ENCODE data around the gene SLC66A3.
"Not testable (repeated sequence)": the region's sequence is repeated elsewhere in the genome, so short reads cannot be mapped to it uniquely, and the experiment has no call there.

SLC66A3 gene

DNA sequence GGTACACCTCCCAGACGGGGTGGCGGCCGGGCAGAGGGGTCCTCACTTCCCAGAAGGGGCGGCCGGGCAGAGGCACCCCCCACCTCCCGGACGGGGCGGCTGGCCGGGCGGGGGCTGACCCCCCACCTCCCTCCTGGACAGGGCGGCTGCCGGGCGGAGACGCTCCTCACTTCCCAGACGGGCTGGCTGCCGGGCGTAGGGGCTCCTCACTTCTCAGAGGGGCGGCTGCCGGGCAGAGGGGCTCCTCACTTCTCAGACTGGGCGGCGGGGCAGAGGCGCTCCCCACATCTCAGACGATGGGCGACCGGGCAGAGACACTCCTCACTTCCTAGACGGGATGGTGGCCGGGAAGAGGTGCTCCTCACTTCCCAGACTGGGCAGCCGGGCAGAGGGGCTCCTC is 9.8 kb downstream of the SLC66A3 start:
- DNase-seq: not testable (repeated sequence)

- no peak for DNase-seq
These were observed 11.2 kb downstream of the SLC66A3 start for GRCh38 chr2:11166476-11166875.

- DNase-seq: no peak
These were observed 13.2 kb downstream of the SLC66A3 start for GRCh38 chr2:11168488-11168887.

DNA sequence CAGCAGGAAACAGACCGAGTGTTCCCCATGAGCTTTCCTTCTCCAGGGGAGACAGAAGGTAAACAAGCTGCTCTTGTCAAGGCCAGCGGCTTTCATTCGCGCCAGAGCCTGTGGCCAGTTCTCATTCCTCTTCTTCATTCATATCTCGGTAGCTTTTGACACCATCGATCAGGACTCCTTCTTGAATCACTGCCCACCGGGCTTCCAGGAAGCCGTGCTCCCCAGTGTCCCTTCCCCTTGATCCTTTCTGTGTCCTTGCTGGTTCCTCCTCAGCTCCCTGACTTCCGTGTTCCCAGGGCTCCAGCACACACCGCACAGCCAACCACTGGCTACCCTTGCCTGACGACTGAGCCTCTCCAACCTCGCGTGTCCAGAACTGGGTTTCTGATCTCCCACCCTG is 14.1 kb downstream of the SLC66A3 start:
- no peak for DNase-seq

DNA sequence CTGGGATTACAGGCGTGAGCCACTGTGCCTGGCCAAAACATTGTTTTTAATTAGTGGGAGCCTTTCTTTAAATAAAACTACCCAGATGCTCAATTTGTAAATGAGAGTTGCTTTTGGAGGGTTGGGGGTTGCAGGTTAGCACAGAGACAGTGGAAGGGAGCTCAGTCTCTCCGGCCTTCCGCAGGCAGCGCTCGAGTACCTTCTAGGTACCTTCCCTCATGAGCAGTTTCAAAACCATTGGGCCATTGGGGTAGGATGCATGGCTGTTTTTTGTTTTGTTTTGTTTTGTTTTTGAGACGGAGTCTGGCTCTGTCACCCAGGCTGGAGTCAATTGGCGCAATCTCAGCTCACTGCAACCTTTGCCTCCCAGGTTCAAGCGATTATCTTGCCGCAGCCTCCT is 19.0 kb downstream of the SLC66A3 start:
- DNase-seq: no peak

GRCh38 chr2:11175293-11175795 is 20.1 kb downstream of the SLC66A3 start:
- DNase-seq: no peak

DNA sequence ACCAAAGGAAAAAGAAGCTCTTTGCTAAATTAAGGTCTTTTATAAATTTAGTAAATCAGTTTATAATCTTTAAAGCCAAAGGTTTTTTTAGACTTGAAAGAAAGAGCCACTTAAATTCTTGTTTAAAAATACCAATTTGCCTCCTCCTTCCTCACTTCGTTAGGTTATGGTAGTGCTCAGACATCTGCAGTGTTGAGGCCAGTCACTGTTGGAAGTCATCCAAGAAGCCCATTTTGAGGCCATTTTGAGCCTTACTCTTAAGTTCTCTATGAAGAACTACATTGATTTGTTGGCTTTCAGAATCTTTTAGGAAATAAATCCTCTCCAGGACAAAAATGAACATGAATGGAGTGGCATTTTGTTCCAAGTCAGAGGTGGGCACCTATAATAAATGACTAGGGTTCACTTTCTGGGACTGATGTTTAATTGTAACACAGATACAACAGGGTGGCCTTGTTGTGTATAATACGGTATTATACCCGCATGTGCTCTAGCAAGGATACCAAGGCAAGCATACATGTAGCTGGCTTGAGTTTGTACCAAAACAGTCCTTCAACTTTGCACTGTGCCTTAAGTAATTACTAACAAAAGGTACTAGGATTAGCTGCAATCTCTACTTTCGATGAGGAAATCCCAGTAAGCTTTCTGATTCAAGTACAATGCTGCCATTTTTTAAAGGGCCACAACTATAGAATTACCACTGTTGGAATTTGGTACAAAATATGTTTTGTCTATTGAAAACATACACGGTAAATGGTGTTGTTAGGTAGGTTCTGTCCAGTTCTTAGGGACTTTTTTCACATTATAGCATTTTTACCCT is 22.8 kb downstream of the SLC66A3 start:
- no peak for DNase-seq

GRCh38 chr2:11179196-11179595 is 23.9 kb downstream of the SLC66A3 start:
- DNase-seq: no peak

- no peak for DNase-seq
These were observed 24.6 kb downstream of the SLC66A3 start for GRCh38 chr2:11179899-11180298.

- no peak for DNase-seq
These were observed 25.4 kb downstream of the SLC66A3 start for GRCh38 chr2:11180653-11181052.

DNA sequence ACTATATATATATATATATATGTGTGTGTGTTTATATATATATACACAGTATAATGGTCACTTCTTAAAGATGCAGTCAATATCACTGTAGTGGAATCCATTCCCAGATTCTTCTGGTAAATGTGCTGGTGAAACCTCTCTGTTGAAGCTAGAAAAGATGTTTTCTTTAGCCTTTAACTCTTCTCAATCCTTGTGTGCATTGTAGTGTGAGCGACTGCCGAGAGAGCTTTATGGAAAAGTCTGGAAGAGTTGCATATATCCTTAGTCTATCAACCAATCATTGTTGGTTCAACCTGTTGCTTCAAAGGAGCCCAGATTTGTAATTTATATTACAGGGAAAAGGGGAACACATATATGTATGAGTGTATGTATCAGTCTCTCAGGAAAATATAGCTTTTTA is 27.7 kb downstream of the SLC66A3 start:
- no peak for DNase-seq

- no peak for DNase-seq
These were observed 30.9 kb downstream of the SLC66A3 start for GRCh38 chr2:11186145-11186544.

- DNase-seq: no peak
These were observed 31.9 kb downstream of the SLC66A3 start for GRCh38 chr2:11187083-11187619.

- DNase-seq: no peak
These were observed 32.5 kb downstream of the SLC66A3 start for GRCh38 chr2:11187731-11188130.

GRCh38 chr2:11196246-11196645 is 41.0 kb downstream of the SLC66A3 start:
- no peak for DNase-seq

DNA sequence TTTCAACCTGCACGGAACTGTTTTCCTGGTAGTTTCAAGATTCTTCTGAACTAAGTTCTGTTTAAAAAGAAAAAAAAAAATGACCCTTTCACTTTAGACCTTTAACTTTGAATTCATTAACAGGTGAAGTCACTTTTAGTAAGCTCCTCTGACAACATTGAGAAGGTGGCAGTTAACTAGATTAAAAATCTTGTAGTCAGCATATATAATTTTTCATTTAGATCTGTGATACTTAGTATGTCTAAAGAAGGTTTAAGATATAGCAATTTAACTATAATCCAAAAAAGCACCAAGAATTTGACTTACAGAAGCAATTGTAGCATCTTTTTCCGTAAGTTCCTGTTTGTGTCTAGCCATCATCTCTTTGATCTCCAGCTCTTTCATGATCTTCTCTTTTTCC is 45.4 kb downstream of the SLC66A3 start:
- DNase-seq: no peak

DNA sequence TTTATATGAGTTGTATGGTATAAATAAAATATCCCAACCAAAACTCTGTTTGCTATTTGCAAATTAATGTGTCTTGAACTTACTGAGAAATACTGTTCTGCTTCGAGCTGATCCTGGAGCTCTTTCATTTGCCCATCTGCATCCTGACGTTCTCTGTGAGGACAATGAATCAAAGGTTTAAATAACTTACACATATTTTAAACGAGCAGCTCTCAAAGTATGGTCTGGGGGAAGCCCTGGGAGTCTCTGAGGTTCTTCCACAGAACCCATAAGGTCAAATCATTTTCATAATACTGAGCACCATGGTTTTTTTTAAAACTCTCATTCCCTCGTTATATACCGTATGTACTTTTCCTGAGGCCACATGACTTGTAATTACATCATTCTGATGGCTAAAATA is 46.7 kb downstream of the SLC66A3 start:
- no peak for DNase-seq

GRCh38 chr2:11203480-11203879 is 48.2 kb downstream of the SLC66A3 start:
- no peak for DNase-seq

DNA sequence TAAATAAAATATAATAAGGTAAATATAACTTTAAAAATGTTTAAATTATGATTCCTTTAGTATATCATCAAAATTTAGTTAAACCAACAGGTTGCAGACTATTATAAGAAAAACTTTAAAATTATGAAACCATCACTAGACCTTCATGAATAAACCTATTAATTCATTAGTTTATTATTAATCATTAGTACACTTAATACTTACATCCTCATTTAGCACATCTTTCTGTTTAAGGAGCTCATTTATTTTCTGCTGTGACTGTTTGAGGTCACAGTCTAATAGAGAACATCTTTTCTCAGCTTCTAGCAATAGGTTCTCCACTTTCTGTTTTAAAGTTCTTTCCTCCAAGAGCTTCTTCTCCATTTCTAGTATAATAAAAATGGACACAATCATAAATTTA is 52.8 kb downstream of the SLC66A3 start:
- DNase-seq: no peak

DNA sequence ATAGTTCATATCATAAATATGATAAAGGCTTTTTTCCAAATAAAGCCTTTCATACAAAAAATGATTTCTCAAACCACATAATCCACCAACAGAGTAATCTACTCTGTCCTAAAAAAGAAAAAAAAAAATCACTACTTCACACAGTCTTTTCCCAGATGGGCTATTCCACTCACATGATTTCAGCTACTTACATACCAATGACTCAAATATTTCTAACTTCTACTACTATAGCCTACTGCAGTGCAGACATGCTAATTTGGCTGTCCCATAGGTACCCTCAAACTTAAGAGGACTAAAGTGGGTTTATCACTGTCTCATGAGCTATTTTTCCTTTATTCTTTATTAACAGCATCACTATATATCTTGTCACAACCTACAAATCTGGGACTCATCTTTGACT is 57.4 kb downstream of the SLC66A3 start:
- no peak for DNase-seq

GRCh38 chr2:11213090-11213638 is 57.9 kb downstream of the SLC66A3 start:
- DNase-seq: no peak

GRCh38 chr2:11213975-11214374 is 58.7 kb downstream of the SLC66A3 start:
- no peak for DNase-seq

DNA sequence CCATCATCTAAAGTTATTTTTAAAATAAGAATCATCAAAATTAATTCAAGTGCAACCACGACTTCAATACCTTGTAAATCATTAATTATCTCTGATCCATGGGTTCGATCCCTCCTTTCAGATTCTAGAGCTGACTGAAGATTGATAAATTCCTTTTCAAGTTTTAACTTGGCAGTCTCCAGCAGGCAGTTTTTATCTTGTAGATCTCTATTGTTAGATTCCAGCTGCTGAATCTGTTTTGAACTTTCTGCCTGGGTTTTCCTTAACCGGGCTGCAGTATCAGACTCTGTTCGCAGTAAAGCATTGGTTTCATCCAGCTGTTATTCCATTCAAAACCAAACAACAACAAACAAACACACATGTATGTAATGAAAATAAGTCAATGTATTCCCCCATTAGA is 59.5 kb downstream of the SLC66A3 start:
- no peak for DNase-seq

GRCh38 chr2:11215407-11215806 is 60.1 kb downstream of the SLC66A3 start:
- DNase-seq: no peak
